GM12891 (cell line): ENCODE data around the gene MIEF1.

Experiments
- POLR2A ChIP-seq: IDR thresholded peaks from 2 replicates; pipeline ENCODE4 v1.6.1; 2011; ENCODE audit warnings: low read depth, low read length, control low read depth
- POLR2AphosphoS5 ChIP-seq: IDR thresholded peaks from 2 replicates; pipeline ENCODE4 v1.6.1; 2011; ENCODE audit warnings: low read depth, low read length, control low read depth
- TAF1 ChIP-seq: IDR thresholded peaks from 2 replicates; pipeline ENCODE4 v1.6.1; 2011; ENCODE audit warnings: low read depth, low read length, control low read depth

GRCh38 chr22:39529487-39529851 lies 27.4 kb downstream of the MIEF1 start:
- TF ChIP-seq POLR2A (no peak), TAF1 (no peak), POLR2AphosphoS5 (no peak)
